Vagina (tissue), 2 donors: ENCODE results near the gene CAMSAP2.

ENCODE experiments used
- POLR2A ChIP-seq, 2 donors: fragments of 450-650 bp; IDR thresholded peaks; one replicate each; pipeline ENCODE4 v1.6.1; 2017; ENCODE audit warnings: antibody characterized with exemption in 2 of 2, mild to moderate bottlenecking in 2 of 2, moderate library complexity in 2 of 2
- POLR2AphosphoS5 ChIP-seq, 2 donors: sonication (generic); formaldehyde crosslinking; IDR thresholded peaks; one replicate each; pipeline ENCODE4 v1.9.0; 2017; ENCODE audit warnings: antibody characterized with exemption in 2 of 2, mild to moderate bottlenecking in 2 of 2, low read depth in 1 of 2; ENCODE audit not compliant: insufficient read depth in 1 of 2

DNA sequence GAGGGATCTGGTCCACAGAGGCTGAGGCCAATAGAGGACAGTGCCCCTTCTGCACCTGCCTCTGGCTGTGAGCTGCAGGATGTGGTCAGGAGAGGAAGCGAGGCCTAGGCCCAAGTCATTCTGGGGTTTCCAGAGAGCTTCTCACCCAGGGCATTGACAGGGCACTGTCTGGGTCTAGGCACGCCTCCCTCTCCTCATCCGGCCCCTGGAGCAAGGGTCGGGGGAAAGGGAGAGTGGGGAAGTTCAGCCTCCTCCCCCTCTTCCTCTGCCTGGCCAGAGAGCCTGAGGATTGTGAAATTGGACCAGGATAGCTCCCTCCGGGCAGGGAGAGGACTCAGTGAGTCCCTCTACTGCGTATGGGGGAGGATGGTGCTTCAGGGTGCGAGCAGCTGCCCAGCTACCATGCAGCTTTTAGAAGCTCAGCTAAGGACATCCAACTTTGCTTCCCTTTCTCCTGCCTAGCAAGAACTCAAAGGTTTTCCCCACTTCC is 149.7 kb downstream of the CAMSAP2 start:
- TF ChIP-seq POLR2AphosphoS5 (IDR thresholded peaks at IDR 0.05; ENCODE audit: insufficient read depth in 1 of 2, low read depth in 1 of 2) (no peak), POLR2A (IDR thresholded peaks at IDR 0.05) (no peak)
